GM19240 (cell line): ENCODE measurements around the gene UNC119B.

Source experiments
- DNase-seq: peaks from one replicate; pipeline ENCODE4 v3.0.0; 2011; ENCODE audit warnings: low spot score; ENCODE audit not compliant: insufficient read length

Gene UNC119B

DNA sequence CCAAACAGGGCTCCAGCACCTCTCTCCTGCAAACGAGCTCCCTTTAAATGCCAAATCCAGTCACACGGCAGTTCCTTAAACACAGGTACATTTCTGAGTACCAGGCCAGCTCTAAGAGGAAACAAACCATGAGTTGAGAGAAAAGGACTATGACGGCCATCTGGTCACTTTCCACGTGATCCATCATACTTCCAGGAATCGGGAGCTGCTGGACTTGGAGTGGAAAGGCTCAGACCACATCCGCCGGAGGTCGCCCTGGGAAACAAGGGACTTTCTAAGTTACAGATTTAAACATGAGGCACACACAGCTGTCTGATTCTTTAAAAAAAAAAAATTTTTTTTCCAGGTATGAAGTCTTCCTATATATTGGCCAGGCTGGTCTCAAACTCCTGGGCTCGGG lies 54.6 kb downstream of the UNC119B start:
- no peak for DNase-seq

DNA sequence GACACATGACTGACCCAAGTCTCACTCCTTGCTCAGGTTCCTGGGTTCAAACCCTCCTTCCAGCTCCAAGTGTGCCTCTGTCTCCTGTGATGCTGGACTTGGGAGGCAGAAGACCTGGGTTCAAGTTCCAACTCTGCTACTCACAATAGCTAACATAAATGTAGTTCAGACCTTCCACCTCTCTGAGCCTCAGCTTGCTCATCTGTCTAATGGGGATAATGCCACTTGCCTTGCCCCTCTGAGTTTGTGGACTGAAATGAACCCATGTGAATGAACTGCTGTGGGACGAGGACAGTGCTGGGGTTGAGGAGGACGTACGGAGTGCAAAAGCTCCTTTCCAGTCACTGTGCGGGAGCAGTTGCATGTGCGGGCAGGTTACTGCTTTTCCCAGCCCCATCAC lies 56.3 kb downstream of the UNC119B start:
- no peak for DNase-seq

DNA sequence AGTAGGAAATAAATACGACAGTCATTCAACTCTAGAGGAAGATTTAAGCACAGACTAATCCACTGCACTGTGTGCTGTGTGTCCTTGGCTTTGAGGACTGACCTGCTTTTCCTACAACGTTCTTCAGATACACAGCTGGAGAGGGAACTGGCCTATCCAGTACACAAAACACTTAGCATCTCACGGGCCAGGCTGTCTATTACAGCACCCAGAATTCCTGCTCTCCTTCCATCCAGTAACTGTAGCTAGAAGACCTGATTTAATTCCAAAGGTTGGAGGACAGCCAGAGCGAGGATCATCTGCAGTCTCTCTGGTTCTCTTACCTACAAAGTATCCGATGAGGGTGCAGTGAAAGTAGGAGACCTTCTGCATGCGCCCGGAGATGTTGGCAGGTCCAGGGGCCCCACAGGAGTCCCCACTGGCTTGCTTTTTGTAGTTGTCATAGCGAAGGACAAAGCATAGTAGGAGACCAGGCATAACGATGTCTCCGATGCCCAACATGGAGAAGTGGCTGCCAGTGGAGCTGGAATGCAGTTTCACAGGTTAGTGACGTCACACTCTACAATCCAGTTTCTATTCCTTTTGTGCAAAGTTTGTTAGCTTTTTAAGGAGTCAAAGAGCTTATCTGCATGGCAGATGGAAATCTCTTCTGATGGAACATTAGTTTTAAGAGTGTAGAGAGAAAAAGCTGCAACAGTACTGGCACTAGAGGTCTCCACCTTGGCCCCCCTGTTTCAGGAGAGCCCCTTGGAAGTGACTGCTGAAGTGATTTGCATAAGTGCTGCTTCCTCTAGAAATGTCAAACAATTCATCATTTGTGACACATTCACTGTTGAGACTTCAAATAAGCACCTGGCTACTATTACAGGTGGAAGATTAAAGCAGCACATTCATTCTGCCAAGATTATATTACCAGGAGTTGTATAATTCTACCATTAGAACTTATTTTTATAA lies 57.1 kb downstream of the UNC119B start:
- no peak for DNase-seq

DNA sequence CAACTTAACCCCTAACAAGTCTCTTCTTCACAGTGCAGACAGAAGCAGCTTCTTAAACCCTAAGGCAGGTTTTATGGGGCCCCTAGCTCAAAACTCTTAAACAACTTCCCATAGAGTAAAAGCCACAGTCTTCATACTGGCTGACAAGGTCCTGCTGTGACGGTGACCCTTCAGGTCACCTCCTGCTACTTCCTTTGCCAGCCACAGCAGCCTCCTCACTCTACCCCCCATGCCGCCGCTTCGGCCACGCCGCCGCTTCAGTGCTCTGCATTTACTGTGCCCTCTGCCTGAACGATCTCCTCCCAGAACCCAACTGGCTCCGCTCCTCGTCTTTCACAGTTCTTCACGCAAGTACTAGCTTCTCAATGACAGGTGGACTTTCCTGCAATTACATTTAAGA lies 60.8 kb downstream of the UNC119B start:
- DNase-seq: no peak
